ENCODE measurements around the gene TSHZ1.

DNA sequence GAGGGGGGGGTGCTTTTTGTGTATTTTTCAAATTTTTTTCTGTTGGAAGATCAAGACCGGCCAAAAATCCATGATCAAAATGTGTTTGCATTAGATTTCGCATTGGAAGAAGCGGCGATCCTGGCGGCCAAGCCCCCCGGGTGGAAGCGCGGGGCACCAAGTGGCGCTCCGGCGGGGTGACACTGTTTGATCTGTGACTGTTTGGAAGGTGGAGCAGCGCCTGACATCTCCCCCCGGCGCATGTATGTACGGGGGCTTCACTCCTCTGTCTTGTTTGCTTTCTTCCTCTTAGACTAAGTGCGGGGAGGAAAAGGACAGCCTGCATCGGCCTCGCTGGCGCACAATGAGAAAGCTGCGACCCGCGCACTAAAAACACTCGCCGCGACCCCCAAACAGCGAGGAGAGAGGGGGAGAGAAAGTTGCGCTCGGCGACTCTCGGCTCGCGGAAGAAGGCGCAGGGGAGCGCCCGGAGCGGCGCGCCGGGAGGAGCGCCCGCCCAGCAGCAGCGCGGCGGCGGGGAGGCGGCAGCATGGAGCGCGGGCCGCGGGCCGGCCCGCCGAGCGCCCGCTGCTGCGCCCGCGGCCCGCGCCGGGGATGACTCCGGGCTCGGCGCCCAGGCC lies 515 bp downstream of the TSHZ1 start:
- TF ChIP-seq POLR2AphosphoS2 (conservative IDR thresholded peaks at IDR 0.05; ENCODE audit: low read length), result no peak
- no peak for TF ChIP-seq RAD21 (conservative IDR thresholded peaks at IDR 0.05 in 1 of 2, IDR thresholded peaks at IDR 0.05 in 1 of 2)
- TF ChIP-seq GATA3 (IDR thresholded peaks at IDR 0.05; ENCODE audit: borderline replicate concordance), result no peak
- no peak for TF ChIP-seq HDAC2 (IDR thresholded peaks at IDR 0.05)
- TF ChIP-seq, protein P1, sequence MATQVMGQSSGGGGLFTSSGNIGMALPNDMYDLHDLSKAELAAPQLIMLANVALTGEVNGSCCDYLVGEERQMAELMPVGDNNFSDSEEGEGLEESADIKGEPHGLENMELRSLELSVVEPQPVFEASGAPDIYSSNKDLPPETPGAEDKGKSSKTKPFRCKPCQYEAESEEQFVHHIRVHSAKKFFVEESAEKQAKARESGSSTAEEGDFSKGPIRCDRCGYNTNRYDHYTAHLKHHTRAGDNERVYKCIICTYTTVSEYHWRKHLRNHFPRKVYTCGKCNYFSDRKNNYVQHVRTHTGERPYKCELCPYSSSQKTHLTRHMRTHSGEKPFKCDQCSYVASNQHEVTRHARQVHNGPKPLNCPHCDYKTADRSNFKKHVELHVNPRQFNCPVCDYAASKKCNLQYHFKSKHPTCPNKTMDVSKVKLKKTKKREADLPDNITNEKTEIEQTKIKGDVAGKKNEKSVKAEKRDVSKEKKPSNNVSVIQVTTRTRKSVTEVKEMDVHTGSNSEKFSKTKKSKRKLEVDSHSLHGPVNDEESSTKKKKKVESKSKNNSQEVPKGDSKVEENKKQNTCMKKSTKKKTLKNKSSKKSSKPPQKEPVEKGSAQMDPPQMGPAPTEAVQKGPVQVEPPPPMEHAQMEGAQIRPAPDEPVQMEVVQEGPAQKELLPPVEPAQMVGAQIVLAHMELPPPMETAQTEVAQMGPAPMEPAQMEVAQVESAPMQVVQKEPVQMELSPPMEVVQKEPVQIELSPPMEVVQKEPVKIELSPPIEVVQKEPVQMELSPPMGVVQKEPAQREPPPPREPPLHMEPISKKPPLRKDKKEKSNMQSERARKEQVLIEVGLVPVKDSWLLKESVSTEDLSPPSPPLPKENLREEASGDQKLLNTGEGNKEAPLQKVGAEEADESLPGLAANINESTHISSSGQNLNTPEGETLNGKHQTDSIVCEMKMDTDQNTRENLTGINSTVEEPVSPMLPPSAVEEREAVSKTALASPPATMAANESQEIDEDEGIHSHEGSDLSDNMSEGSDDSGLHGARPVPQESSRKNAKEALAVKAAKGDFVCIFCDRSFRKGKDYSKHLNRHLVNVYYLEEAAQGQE (IDR thresholded peaks at IDR 0.05), result no peak
- no peak for TF ChIP-seq CTCF (IDR thresholded peaks at IDR 0.05)
- TF ChIP-seq MYC (IDR thresholded peaks at IDR 0.05; ENCODE audit: borderline replicate concordance, low read length), result no peak
- TF ChIP-seq TFCP2L1 (CRISPR knock-in tag; IDR thresholded peaks at IDR 0.05), result no peak
